Measurements from ENCODE around the gene EIF2AK3. TPM values are rescaled to one million over a fixed set of nuclear protein-coding genes. Genes with fewer than 3 reads are reported as not detected.
A peak's percentile ranks its signal among the peaks of the same experiment; 100 is the strongest.

The EIF2AK3 gene
- total and polyA plus RNA-seq, 2 of the 13 experiments (the other 11 are each of a cell fraction or from before 2014, with no cell fraction given): 10.3 to 30.6 TPM

GRCh38 chr2:88627055-88627855, at the start of gene EIF2AK3 (continued):
- peak; percentile 86 for TF ChIP-seq HDAC1 (CRISPR knock-in tag; IDR thresholded peaks at IDR 0.05)
- no peak for TF ChIP-seq NFE2L1 (CRISPR knock-in tag; IDR thresholded peaks at IDR 0.05; ENCODE audit: borderline replicate concordance)
- TF ChIP-seq, protein P1, sequence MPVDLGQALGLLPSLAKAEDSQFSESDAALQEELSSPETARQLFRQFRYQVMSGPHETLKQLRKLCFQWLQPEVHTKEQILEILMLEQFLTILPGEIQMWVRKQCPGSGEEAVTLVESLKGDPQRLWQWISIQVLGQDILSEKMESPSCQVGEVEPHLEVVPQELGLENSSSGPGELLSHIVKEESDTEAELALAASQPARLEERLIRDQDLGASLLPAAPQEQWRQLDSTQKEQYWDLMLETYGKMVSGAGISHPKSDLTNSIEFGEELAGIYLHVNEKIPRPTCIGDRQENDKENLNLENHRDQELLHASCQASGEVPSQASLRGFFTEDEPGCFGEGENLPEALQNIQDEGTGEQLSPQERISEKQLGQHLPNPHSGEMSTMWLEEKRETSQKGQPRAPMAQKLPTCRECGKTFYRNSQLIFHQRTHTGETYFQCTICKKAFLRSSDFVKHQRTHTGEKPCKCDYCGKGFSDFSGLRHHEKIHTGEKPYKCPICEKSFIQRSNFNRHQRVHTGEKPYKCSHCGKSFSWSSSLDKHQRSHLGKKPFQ (CRISPR knock-in tag; IDR thresholded peaks at IDR 0.05; ENCODE audit: insufficient replicate concordance): no peak
- TF ChIP-seq ZNF678 (CRISPR knock-in tag; IDR thresholded peaks at IDR 0.05): no peak
- no peak; the same call in 1 of the 2 replicates for TF ChIP-seq STAT5B (CRISPR knock-in tag; IDR thresholded peaks at IDR 0.05)
- TF ChIP-seq ZNF792 (CRISPR knock-in tag; IDR thresholded peaks at IDR 0.05): no peak; the same call in 1 of the 2 replicates
- TF ChIP-seq, protein P2, sequence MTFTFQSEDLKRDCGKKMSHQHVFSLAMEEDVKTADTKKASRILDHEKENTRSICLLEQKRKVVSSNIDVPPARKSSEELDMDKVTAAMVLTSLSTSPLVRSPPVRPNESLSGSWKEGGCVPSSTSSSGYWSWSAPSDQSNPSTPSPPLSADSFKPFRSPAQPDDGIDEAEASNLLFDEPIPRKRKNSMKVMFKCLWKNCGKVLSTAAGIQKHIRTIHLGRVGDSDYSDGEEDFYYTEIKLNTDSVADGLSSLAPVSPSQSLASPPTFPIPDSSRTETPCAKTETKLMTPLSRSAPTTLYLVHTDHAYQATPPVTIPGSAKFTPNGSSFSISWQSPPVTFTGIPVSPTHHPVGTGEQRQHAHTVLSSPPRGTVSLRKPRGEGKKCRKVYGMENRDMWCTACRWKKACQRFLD (CRISPR knock-in tag; IDR thresholded peaks at IDR 0.05; ENCODE audit: borderline replicate concordance): no peak
- TF ChIP-seq ZNF451 (CRISPR knock-in tag; IDR thresholded peaks at IDR 0.05): peak; percentile 83
- no peak for TF ChIP-seq RFX3 (CRISPR knock-in tag; IDR thresholded peaks at IDR 0.05)
- TF ChIP-seq MYC (CRISPR knock-in tag; IDR thresholded peaks at IDR 0.05; ENCODE audit: borderline replicate concordance): peak; percentile 76
- TF ChIP-seq SSRP1 (CRISPR knock-in tag; IDR thresholded peaks at IDR 0.05): no peak
- TF ChIP-seq ZNF775 (CRISPR knock-in tag; IDR thresholded peaks at IDR 0.05; ENCODE audit: borderline replicate concordance): no peak
- TF ChIP-seq CHD2 (IDR thresholded peaks at IDR 0.05; ENCODE audit: low read depth, low read length): peak; percentile 87
- TF ChIP-seq MAF1 (CRISPR knock-in tag; IDR thresholded peaks at IDR 0.05; ENCODE audit: borderline replicate concordance): 0 out of 2 replicates have a peak, but pooled peaks have one; percentile 51
- no peak for TF ChIP-seq ISX (CRISPR knock-in tag; conservative IDR thresholded peaks at IDR 0.05)
- TF ChIP-seq ZNF432 (CRISPR knock-in tag; IDR thresholded peaks at IDR 0.05; ENCODE audit: borderline replicate concordance): no peak
- no peak for TF ChIP-seq ZNF276 (CRISPR knock-in tag; IDR thresholded peaks at IDR 0.05; ENCODE audit: low read depth)
- peak; percentile 61; the same call in 1 of the 2 replicates for TF ChIP-seq ZNF232 (CRISPR knock-in tag; IDR thresholded peaks at IDR 0.05; ENCODE audit: borderline replicate concordance)
- TF ChIP-seq ETV5 (CRISPR knock-in tag; IDR thresholded peaks at IDR 0.05; ENCODE audit: borderline replicate concordance): peak; percentile 82
- TF ChIP-seq, protein P3, sequence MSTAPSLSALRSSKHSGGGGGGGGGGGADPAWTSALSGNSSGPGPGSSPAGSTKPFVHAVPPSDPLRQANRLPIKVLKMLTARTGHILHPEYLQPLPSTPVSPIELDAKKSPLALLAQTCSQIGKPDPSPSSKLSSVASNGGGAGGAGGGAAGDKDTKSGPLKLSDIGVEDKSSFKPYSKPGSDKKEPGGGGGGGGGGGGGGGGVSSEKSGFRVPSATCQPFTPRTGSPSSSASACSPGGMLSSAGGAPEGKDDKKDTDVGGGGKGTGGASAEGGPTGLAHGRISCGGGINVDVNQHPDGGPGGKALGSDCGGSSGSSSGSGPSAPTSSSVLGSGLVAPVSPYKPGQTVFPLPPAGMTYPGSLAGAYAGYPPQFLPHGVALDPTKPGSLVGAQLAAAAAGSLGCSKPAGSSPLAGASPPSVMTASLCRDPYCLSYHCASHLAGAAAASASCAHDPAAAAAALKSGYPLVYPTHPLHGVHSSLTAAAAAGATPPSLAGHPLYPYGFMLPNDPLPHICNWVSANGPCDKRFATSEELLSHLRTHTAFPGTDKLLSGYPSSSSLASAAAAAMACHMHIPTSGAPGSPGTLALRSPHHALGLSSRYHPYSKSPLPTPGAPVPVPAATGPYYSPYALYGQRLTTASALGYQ (CRISPR knock-in tag; IDR thresholded peaks at IDR 0.05): no peak
- TF ChIP-seq HOXA9 (CRISPR knock-in tag; IDR thresholded peaks at IDR 0.05; ENCODE audit: borderline replicate concordance): peak; percentile 49; the same call in 1 of the 2 replicates
- TF ChIP-seq ZNF513 (CRISPR knock-in tag; conservative IDR thresholded peaks at IDR 0.05): no peak
